BJ (cell line): Measurements from ENCODE around the gene RAB7B. TPM values are rescaled to one million over a fixed set of nuclear protein-coding genes. Genes with fewer than 3 reads are reported as not detected.

Experiments
- CTCF ChIA-PET: fragments of 350-600 bp; formaldehyde crosslinking; extraction: SDS; loops from one replicate; lab custom pipeline; 2021; ENCODE audit warnings: antibody characterized with exemption, inconsistent platforms; lab: Yijun Ruan, JAX
- POLR2A ChIA-PET: fragments of 300-600 bp; sonication (Branson Sonifier 250); formaldehyde crosslinking; extraction: SDS; loops from one replicate; lab custom pipeline; 2021; ENCODE audit warnings: antibody characterized with exemption; lab: Charles Lee
- DNase-seq: peaks from one replicate; pipeline ENCODE4 v3.0.0-alpha.2; 2011; ENCODE audit warnings: low read depth
- H3K27me3 ChIP-seq: 2 replicates; pipeline ENCODE4 v1.6.0; 2011; ENCODE audit warnings: low read length; ENCODE audit not compliant: control insufficient read depth, insufficient read depth
- H3K36me3 ChIP-seq: 2 replicates; pipeline ENCODE4 v1.5.1; 2011; ENCODE audit warnings: low read length; ENCODE audit not compliant: control insufficient read depth, insufficient read depth
- H3K4me3 ChIP-seq: 2 replicates; pipeline ENCODE4 v1.5.1; 2011; ENCODE audit warnings: low read depth, mild to moderate bottlenecking, control low read depth, low read length
- CTCF ChIP-seq: IDR thresholded peaks from 2 replicates; pipeline ENCODE4 v1.5.1; 2011; ENCODE audit warnings: low read depth, mild to moderate bottlenecking, control low read depth, inconsistent platforms, low read length, moderate library complexity; ENCODE audit not compliant: insufficient read depth
- polyA plus RNA-seq: library from polyadenylated mRNA; depleted of rRNA; stranded (reverse); fragments of >200 nt; gene quantifications from 2 replicates; pipeline ENCODE4 v1.2.3, GENCODE V29; 2011

RAB7B gene
- polyA plus RNA-seq, 1 experiment: 11.3 TPM

DNA sequence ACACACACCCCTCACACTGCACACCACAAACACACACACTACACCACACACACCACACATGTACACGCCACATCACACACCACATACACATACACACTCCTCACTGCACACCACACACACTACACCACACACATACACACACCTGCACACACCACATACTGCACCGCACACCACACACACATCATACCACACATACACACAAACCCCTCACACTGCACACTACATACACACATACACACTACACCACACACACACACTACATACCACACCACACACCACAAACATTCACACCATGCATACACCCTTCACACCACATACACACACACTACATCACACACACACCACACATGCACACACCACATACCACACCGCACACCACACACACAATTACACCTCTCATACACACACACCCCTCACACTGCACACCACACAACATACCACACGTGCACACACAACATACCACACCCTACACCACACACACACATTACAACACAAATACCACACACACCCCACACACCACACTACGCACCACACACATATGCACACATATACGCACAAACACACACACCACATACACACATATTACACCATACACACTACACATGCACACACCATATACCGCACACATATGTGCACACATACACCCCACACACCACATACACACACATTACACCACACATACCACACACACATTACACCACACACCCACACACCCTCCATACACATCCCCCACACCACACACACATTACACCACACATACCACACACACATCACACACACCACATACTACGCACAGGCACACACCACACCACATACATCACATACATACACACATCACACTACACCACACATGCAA lies 29.6 kb downstream of the RAB7B start:
- DNase-seq: no peak
- no peak overlapping the region for H3K4me3 ChIP-seq
- ChIA-PET CTCF (no interaction called here), POLR2A (no interaction called here)
- H3K27me3 ChIP-seq: no peaks in the 10 kb centered on the region
- no peak for TF ChIP-seq CTCF
- H3K36me3 ChIP-seq: no peaks in the 10 kb centered on the region

DNA sequence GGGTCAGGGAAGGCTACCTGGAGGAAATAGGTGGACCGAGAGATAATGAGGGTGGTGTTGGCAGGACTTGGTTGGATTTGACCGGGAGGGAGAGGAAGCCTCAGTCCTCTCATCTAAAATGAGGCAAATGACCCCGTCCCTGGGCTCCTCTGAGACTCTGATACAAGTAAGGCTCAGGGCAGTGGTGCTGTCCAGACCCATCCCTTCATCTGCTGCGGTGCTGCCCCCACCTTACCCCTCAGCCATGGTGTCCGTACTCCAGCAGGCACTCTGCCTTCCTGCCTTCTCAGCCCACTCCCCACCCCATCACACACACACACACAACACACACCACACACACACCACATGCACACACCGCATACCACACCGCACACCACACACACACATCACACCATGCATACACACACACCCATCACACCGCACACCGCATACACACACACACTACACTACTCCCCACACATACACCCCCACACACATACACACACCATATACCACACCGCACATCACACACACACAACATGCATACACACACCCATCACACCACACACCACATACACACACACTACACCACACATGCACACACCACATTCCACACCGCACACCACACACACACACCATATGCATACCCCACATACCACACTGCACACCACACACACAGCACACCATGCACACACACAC lies 30.6 kb downstream of the RAB7B start:
- H3K36me3 ChIP-seq: no peaks in the 10 kb centered on the region
- ChIA-PET POLR2A (no interaction called here), CTCF (interaction anchor here (0.7 to 2.3 kb wide), 5 partner anchors 10 to 314 kb away, joined by 3 to 11 read pairs (median 5); no protein-coding TSS in a partner anchor)
- no peak overlapping the region for H3K4me3 ChIP-seq
- TF ChIP-seq CTCF: no peak
- H3K27me3 ChIP-seq: no peaks in the 10 kb centered on the region
- DNase-seq: no peak

- CTCF ChIA-PET: interaction anchor here (0.7 to 2.3 kb wide), 5 partner anchors 10 to 313 kb away, joined by 3 to 11 read pairs (median 5); no protein-coding TSS in a partner anchor
- no peak for DNase-seq
Observed at GRCh38 chr1:205972081-205972480, 31.1 kb downstream of the RAB7B start.

GRCh38 chr1:205971082-205971481 lies 32.1 kb downstream of the RAB7B start:
- DNase-seq: no peak
- no peak for TF ChIP-seq CTCF
- ChIA-PET CTCF (interaction anchor here (0.8 to 3.4 kb wide), 7 partner anchors 10 to 312 kb away, joined by 3 to 28 read pairs (median 6); no protein-coding TSS in a partner anchor), POLR2A (no interaction called here)
- Histone ChIP-seq H3K4me3 (no peak overlapping the region), H3K27me3 (no peaks in the 10 kb centered on the region), H3K36me3 (no peaks in the 10 kb centered on the region)

More at GRCh38 chr1:205972081-205972480, 31.1 kb downstream of the RAB7B start:
- Histone ChIP-seq H3K36me3 (no peaks in the 10 kb centered on the region), H3K4me3 (no peak overlapping the region), H3K27me3 (no peaks in the 10 kb centered on the region)
- TF ChIP-seq CTCF: no peak
- POLR2A ChIA-PET: no interaction called here

DNA sequence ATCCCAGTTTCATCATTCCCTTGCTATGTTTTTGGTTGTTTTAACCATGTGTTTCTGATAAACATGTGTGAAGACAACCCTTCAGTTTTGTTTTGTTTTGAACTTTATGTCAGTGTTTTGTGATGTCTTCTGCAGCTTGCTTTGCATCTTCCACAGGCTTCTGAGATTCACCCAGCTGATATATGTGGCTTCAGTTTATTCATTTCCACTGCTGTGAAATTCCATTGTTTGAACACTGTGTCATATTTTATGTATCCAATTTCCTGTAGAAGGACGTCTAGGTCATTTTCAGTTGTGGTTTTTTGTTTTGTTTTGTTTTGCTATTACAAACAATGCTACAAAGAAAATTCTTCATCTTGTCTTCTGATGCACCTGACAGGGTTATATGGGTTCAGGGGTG lies 32.7 kb downstream of the RAB7B start:
- DNase-seq: no peak
- CTCF ChIA-PET: interaction anchor here (0.8 to 3.4 kb wide), 7 partner anchors 10 to 312 kb away, joined by 3 to 28 read pairs (median 6); no protein-coding TSS in a partner anchor

More for the DNA sequence above, 32.7 kb downstream of the RAB7B start:
- no peak for TF ChIP-seq CTCF
- H3K4me3 ChIP-seq: no peak overlapping the region
- no peaks in the 10 kb centered on the region for H3K27me3 ChIP-seq
- no peaks in the 10 kb centered on the region for H3K36me3 ChIP-seq
- POLR2A ChIA-PET: no interaction called here
